ENCODE data around the gene GALNT18.

The GALNT18 gene

DNA sequence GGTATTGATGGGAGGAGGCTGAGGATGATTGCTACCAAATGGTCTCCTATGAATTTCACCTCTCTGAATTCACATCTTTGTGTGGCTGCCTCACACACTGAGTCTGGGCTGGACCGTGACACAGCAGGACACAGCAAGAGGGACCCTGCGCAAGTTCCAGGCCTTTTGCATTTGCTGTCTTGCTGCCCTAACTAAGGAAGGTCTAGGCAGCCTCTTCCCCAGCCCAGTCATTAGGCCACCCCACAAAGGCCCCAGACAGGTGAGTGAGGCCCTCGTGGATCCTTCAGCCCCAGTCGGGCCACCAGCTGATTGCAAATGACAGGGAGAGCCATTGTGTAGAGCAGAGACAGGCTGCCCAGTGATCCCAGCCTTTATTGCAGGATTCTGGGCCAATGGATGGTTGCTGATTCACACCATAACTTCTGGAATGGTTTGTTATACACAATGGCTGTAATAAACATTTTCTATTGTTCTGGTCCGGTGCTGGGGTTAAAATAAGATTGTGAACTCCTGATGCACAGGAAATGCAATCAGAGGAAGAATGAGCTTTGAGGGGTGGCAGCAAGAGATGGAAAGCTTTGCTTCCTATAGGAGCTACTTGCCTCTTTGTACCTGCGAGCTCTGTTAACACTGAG is 240.2 kb downstream of the GALNT18 start:
- TF ChIP-seq CTCF (IDR thresholded peaks at IDR 0.05; ENCODE audit: low read depth, low read length): no peak
- DNase-seq (ENCODE audit: extremely low read depth, low read depth): no peak

- TF ChIP-seq CTCF (IDR thresholded peaks at IDR 0.05; ENCODE audit: low read depth, low read length): no peak
- DNase-seq (ENCODE audit: extremely low read depth, low read depth): no peak
Observed at GRCh38 chr11:11380883-11381282, 240.9 kb downstream of the GALNT18 start.

GRCh38 chr11:11380340-11380739 is 241.5 kb downstream of the GALNT18 start:
- DNase-seq (ENCODE audit: extremely low read depth, low read depth): no peak
- no peak for TF ChIP-seq CTCF (IDR thresholded peaks at IDR 0.05; ENCODE audit: low read depth, low read length)

DNA sequence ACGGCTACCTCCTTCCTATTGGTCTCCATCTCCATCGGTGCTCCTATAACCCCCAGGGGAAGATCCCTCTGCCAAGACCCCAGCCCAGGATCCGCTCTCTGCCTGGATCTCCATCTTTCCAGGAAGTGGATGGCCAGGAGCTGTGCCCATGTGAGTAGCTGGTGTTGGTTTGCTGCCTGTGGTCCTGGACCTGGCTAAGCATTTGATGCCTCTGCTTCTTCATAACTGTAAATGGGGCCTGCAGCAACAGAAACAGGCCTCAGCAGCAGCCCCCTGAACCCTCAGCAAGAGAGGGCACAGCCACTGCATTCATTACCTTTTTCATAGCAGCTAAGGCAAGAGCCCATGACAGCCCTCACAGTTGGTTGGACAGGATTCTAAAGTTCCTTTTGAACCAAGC is 242.1 kb downstream of the GALNT18 start:
- TF ChIP-seq CTCF (IDR thresholded peaks at IDR 0.05; ENCODE audit: low read depth, low read length): no peak
- DNase-seq (ENCODE audit: extremely low read depth, low read depth): no peak

- DNase-seq (ENCODE audit: extremely low read depth, low read depth): no peak
Observed at GRCh38 chr11:11378184-11378940, 243.4 kb downstream of the GALNT18 start.

GRCh38 chr11:11374358-11375148 is 247.3 kb downstream of the GALNT18 start:
- TF ChIP-seq CTCF (IDR thresholded peaks at IDR 0.05; ENCODE audit: low read depth, low read length): no peak
- DNase-seq (ENCODE audit: extremely low read depth, low read depth): no peak

More at GRCh38 chr11:11378184-11378940, 243.4 kb downstream of the GALNT18 start:
- TF ChIP-seq CTCF (IDR thresholded peaks at IDR 0.05; ENCODE audit: low read depth, low read length): no peak

DNA sequence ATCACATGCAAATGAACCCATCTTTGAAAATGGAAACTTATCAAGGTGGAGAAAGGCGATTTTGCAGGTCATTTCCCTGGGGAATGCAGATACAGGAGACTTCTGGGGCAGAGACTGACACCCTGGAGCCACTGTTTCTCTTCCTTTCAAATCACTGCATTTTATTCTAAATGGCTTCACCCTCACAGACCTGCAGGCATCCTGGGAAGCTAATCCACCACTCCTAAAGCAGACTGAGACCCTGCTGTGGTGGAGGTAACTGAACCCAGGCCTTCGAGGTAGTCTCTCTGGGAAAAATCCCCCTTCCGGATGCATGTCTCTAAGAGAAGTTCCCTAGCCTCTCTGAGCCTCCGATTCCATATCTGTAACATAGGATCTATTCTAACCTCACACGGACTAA is 247.9 kb downstream of the GALNT18 start:
- no peak for DNase-seq (ENCODE audit: extremely low read depth, low read depth)
- TF ChIP-seq CTCF (IDR thresholded peaks at IDR 0.05; ENCODE audit: low read depth, low read length): no peak

All from AG09319 (cell line).